Effector CD4-positive, alpha-beta T cell (primary cell): ENCODE measurements around the gene CEP162.

Source experiments
- DNase-seq: peaks from one replicate; pipeline ENCODE4 v3.0.0-alpha.2; 2020

The CEP162 gene

DNA sequence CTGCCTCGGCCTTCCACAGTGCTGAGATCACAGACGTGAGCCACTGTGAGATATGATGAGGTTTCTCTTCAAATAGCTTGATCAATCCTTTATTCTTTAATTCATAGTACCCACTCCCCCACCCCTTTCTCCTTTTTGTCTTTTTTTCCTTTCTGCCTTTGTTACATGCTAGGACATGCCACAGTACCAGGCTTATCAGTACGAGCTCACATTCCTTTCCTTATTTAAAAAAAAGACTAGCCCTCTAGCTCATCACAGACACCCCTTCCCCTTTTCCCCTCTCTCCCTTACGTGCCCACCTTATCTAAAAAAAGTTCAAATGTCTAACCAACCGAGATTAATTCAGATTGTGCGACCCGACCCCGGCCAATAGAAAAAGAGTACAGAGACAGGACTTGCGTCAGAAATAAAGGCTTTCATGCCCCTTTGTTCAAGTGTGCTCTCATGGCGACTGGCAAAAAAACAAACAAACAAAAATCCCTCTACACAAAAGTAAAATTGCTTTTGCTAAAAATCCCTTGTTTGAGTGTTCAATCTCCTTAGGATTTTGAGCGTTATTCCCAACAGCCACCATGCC is 144.7 kb downstream of the CEP162 start:
- no peak for DNase-seq

DNA sequence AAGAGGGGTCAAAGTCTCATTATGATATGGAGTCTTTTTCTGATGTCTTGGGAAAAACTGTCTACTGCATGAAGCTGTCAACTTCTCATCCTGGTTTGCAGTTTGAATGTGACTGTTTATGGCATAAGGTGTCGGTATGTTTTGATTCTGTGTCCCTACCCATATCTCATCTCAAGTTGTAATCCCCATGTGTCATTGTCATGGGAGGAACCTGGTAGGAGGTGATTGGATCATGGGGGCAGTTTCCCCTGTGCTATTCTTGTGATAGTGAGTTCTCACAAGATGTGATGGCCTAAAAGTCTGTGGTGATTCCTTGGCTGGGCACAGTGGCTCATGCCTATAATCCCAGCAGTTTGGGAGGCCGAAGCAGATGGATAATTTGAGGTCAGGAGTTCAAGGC is 146.2 kb downstream of the CEP162 start:
- DNase-seq = no peak

DNA sequence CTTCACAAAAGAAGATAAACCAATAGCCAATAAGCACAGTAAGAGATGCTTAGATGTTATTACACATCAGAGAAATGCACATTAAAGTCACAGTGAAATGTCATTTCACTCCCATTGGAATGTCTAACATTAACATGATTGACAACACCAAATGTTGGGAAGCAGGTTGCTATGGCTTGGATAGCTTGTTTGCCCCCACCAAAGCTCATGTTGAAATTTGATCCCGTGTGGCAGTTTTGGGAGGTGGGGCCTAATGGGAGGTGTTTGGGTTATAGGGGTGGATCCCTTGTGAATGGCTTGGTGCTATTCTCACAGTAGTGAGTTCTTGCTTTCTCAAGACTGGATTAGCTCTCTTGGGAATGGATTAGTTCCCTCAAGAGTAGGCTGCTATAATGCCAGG is 149.1 kb downstream of the CEP162 start:
- no peak for DNase-seq

DNA sequence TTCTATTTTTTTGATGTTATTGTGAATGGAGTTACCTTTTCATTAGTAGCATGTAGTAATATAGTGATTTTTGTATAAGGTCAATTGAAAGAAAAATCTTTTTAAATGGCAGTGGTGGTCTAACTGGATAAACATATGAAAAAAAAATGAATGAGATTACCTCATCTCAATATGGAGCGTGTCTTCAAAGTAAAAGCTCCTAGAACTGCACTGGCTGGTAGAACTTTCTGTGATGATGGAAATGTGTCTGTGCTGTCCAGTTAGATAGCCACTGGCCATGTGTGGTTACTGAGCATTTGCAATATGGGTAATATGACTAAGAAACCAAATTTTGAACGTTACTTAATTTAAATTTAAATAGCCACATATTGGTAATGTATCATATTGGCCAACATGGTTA is 149.8 kb downstream of the CEP162 start:
- DNase-seq = no peak

DNA sequence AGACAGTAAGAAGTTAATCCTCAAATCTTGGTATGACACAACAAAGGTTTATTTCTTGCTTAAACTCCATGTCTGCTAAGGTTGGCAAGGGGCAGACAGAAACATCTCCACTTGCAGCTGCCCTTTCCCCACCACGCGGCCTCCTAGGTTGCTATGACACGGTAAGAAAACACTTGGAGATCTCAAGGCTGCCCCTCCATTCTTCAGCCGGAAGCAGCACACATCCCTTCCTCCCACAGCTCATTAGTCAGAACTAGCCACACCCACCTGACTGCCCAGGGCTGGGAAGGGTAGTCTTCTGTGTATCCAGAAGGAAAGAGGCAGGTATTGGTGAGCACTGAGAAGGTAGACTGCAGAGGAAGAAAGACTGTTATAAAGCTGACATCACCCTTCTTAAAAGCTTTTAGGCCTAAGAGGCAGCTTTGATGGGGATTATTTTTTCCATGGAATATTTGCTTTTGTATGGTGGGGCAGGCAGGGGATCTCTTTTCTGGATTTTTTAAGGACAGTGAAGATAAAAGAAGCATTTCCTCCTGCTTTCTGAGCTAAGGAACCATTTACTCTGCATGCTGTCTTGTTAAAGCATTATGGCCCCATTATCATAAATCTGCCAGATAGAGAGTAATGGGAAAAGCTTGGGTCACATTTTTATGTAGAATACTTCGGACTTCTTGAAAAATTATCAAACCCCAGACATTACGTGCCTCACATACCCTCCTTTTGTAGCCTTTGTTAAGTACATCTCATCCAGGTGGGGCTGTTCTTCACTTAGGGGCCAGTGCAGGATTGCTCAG is 152.3 kb downstream of the CEP162 start:
- DNase-seq = no peak
